GM19324 (cell line): ENCODE results near the gene CYBB.

Experiments
- ATAC-seq: cut with Tn5 transposase; IDR thresholded peaks from one replicate; pipeline ENCODE4 v1.9.1; 2021; ENCODE audit warnings: mild to moderate bottlenecking, moderate library complexity; ENCODE audit not compliant: unreplicated experiment, low FRiP score

Gene CYBB

DNA sequence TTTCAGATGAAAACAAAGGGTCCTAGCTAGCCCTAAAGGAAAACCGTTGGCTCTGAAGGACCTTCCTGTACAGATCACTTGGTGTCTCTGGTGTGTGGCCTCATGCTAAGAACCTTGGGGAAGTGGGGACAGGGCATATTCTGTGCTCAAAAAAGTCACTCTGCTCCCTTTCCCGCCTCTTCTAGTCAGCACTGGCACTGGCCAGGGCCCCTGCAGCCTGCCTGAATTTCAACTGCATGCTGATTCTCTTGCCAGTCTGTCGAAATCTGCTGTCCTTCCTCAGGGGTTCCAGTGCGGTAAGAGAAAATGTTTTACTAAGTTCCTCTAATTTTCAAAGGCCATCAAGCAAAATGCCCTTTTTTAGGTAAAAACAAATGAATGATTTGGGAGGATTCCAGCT, 3.4 kb downstream of the CYBB start:
- ATAC-seq, result no peak

DNA sequence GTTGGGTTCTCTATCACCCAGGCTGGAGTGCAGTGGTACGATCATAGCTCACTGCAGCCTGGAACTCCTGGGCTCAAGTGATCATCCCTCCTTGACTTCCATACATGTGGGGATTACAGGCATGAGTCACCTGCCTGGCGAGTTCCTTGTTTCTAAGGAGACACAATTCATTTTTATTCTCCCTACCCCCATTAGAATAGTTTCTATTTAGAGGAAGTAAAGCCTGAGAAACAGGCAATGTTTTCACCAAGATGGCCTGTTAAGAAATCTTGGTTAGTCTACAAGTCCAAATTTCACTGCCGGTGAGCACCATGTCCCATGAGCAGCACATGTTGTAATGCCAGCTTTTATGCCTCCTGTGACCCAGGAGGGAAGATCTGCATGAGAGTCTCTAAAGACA, 5.7 kb downstream of the CYBB start:
- ATAC-seq, result no peak

DNA sequence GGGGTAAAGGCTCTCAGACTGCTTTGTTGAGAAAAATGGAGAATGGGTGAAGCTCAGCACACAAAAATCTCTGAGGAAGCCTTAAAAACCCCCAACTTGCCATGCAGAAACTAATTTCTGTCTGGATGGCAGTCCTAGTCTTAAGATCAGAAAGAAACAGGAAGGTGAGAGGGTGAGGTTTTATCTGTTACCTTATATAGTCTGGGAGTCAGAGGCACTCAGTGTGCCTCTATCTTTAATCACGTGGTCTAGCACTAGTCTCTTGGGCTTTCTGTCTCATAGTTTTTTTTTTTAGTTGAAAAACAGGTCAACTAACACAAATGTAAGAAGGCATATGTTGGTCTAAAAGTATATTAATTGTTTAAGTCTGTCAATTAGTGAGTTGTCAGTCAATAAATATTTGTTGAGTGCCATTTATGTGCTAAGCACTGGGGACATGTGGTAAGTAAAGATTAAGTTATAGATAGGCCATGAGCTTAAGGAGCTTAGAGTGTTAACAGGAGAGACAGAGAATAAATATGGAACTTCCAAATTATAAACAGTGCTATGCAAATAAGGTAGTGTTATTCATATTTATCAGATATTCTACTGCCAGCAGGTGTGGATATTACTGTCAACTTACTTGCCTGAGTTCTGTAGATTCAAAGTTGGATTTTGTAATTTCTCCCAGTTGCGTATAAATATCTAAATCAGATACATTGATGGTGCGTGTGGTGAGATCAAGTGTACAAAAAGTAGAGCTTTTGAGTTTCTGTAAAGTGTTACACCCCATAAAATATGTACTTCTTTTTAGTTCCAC, 7.0 kb downstream of the CYBB start:
- ATAC-seq, result peak; percentile 66

DNA sequence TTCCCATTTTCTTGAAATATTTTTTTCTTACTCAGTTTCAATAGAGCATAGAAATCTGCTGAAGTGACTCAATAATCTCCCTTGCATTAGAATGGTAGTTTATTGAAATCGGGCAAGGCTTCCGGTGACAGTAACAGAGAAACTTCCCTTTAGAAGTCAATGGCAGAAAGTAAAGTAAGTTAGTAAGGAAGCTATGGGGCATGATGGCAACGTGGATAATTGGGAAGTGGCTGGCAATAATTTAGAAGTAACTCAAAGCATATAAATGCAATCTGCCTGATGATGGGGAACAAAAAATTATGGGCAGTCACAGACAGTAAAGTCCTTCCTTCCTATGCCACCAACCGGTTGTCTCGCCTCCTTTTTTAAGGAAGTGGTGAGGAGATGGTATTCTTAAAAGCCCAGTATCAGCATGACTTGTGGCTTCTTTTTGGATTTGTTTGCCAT, 7.6 kb downstream of the CYBB start:
- ATAC-seq, result peak; percentile 58

DNA sequence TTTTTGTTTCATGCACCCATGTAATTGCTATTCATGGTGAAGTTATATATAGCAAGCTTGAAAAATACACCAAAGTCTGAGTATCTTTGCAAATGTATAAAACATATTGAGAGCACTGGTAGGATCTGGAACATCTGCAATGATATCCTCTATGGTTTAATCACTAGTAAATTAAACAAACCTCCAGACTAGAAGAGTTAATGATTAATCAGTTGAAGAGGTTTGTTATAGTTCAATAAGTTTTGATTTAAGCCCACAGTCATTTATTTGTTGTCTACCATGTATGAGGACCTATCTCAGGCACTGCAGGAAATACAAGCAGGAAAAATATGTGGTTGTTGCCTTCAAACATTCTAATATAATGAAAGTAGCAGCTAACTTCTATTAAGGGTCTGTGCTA, 16.5 kb downstream of the CYBB start:
- no peak for ATAC-seq

DNA sequence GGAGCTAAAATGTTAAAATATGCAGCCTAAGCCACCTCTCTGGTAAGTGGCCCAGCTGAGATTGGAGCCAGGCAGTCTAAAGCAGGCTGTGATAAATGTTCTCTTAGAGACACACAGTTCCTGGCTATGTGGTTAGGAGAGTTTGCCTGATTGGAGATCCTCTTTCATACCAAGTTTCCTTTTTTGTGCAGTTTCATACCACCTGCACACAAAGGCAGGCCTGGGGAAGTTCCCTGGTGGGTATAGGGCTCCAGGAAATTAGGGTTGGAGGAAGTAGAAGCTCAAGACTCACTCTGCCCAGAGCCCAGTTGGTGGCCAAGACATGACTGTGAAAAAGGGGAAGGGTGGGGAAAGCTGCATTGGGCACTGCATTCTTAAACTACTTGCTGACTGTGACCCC, 16.9 kb downstream of the CYBB start:
- peak; percentile 60 for ATAC-seq

DNA sequence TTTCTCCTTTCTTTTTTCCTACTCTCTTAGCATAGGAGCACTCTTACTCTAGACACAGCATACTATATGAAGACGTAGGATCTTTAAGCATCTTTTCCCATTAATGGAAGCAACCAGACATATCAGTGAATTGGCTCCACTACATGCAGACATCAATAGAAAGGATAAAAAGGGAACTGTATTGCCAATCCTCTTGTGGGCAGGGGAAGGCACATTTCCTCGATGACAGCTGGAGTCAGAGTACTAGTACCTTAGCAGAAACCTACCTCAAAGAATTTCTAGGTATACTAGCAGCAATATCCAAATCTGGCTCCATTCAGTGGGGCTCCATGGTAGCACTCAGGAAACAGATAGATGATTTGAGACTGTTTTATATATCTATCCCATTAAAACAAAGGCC, 20.1 kb downstream of the CYBB start:
- ATAC-seq, result no peak

DNA sequence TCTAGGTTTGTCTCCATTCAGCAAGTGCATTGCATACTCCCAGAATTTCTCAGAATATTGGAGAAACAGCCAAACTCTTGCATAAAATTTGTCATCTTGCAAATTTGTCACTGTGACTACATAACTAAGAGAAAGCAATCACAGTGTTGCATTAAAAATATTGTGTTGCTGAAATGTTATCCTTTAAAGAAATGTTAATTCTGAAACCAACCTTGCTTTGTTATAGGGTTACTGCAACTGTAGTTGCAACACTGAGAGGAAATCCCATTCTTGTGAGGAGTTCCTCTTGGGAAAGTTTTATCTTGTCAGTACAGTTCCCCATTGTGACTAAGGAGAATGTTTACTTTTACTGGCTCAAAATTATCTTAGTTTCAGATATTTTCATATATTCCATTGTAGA, 20.9 kb downstream of the CYBB start:
- ATAC-seq, result no peak

DNA sequence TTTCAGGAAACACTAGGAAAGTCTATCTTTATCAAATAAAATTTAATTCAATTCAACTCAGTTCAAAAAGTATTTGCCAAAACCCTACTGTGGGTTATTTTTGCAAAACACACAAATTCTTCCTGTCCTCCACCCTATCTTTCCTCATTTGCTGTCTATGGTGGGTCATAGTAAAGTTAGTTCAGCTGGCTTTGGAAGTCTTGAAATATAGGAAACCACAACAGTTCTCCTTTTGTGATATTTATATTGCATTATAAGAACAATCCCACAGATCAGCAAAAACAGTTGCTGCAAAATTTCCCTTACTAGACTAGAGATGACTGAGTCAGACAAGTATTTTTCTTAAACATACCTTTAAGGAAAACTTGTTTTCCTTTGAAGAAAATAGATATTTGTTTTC, 22.2 kb downstream of the CYBB start:
- ATAC-seq, result no peak

DNA sequence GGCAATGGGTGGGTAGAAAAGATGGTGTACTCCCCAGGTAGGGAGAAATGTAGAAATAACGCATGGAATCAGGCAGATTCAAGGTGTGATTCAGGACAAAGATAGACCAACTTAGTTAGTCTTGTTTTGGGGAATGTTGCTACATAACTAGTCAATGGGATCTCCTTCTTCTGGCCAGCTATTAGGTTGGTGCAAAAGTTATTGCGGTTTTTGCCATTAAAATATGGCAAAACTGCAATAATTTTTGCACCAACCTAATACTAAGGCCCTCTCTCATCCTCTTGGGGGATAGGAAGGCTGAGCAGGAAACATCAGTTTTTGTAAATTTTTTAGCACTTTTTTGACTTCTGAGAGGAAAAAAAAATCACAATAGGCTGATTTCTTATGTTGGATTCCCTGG, 23.2 kb downstream of the CYBB start:
- ATAC-seq, result no peak

DNA sequence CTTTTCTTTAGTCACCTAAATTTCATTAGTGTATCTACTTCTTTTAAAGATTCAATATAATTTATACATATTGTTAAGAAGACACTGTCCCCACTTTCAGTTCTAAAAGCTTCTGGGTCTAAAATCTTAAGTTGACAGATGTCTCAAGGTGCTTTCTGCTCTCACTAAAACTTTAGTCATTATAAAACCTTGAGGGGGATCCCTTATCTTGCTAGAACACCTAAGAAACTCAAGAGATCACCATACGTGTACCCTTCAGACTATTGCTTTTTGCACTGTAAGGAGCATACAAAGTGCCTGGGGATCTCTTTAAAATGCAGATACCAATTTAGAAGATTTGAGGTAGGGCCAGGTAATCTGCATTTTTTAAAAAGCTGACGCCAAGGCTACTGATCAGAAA, 30.1 kb downstream of the CYBB start:
- no peak for ATAC-seq

DNA sequence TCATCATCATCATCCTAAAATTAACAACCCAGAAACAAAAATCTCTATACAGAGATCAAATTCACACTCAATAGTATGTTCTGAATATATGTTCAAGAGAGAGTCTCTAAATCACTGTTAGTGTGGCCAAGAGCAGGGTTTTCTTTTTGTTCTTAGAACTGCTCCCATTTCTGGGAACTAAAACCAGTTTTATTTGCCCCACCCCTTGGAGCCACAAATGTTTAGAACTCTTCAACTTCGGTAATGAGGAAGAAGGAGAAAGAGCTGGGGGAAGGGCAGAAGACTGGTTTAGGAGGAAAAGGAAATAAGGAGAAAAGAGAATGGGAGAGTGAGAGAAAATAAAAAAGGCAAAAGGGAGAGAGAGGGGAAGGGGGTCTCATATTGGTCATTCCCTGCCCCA, 32.3 kb downstream of the CYBB start:
- no peak for ATAC-seq

DNA sequence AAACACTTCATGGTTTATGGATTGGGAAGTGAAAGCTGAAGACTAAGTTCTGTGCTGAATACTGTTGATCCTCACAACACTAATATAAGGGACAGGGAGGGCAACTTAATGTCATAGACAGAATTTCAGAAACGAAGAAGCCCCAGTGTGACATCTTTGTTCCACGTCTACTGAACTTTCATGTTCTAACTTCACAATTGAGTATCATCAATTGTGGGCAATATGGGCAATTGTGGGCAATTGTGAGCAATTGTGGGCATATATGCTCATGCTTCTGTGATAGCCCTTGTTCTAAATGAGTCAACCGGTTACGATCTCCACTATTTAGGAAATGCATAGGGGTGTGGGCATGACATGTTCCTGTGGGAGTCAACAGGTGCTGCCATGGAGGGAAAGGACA, 33.7 kb downstream of the CYBB start:
- ATAC-seq, result no peak

DNA sequence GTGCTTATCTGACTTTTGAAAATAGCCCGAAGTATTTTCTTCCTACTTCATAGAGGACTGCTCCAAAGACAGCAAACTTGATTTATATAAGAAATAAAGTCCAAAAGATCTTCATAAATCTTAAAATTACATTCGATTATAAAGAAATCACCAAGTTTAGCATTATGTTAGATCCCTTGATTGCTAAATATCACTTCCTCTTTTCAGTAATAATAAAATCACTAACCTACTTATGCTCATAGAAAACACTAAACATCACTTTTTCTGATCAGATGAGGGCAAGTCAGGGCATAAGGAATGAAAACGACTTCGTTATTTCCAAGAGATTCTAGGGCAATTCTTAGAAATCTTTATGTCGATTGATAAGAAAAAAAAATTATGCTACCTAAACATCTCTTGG, 35.5 kb downstream of the CYBB start:
- ATAC-seq, result no peak

DNA sequence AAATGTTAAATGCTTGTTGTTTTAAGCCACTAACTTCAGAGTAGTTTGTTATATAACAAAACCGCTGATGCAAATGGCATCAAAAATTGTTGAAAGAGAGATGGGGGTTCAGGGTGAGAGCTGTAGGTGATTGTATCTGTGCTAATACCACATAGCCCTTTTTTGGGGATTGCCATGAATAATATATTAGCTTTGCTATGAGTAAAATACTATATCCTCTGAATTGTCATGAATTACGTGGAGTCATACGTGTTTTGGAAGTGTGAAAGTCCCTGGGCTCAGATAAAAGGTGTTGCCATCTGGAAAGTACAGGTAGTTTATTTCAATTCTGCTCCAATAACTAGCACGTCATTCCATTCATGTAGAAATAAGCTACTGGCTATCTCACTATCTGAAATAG, 36.9 kb downstream of the CYBB start:
- ATAC-seq, result no peak

DNA sequence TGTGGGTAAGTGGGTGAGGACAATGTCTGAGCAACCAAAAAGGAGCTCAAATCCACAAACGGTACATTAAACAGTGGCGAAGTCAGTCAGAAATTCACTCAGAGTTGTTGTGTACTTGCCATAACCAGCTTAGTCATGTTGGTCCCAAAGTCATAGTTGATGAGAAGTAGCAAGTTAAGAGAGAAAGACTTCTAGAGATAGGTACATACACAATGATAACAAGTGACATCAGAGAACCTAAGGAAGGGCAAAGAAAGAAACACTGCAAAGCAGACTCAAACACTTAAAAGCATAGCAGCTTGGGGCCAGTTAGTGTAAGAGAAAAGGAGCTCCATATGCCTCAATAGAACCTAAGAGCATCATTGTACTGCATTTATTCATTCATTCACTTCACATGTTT, 37.3 kb downstream of the CYBB start:
- no peak for ATAC-seq

DNA sequence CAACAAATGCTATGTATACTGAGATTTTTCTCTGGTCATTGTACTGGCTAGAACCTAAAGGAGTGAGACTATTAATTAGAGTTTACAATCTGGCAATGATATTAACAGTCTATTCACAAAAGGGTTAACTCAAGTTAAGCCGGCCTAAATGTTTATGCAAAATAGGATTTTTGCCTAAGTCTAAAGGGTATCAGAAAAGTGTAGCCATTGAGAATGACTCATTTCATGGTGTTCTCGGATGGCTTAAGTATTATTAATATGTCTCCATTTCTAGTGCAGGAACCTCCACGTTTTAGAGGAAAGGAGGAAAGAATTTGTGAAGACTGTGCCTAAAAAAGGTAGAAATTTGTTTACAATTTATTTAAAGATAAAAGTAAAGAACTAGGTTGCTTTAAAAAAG, 37.7 kb downstream of the CYBB start:
- ATAC-seq, result no peak

DNA sequence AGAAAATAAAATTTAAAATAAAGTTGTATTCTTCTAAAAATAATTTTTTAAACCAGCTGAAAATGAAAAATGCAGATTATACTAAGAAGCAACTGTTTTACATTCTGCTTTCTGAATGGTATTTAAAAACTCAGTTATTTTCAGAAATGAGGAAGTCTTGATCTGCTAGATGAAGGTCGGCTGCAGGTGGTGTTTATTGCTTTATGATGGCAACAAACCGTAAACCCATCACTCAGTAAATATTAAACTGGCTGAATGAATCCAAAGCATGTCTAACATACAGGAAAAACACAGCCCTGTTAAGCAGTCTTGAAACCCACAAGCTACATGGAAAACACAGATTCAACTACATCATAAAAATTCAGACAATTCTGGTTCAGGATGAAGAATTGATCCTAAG, 38.2 kb downstream of the CYBB start:
- peak; percentile 47 for ATAC-seq

DNA sequence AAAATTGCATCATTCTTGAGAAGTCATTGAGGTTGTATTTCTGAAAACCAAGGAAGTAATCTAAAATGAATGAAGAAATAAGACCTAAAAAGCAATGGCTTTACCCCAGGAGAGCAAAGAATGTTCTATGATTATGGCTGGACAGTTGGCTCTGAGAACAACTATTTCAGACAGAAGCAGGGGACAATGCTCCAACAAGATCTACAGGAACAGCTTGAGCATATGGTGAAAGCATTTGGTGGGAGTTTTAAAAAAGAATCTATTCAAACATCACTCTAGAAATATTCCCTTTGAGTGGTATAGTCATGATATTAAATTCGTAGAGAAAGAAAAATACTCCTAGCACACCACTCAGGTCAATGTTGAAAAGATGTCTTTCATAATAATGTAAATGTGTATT, 40.8 kb downstream of the CYBB start:
- ATAC-seq, result no peak

DNA sequence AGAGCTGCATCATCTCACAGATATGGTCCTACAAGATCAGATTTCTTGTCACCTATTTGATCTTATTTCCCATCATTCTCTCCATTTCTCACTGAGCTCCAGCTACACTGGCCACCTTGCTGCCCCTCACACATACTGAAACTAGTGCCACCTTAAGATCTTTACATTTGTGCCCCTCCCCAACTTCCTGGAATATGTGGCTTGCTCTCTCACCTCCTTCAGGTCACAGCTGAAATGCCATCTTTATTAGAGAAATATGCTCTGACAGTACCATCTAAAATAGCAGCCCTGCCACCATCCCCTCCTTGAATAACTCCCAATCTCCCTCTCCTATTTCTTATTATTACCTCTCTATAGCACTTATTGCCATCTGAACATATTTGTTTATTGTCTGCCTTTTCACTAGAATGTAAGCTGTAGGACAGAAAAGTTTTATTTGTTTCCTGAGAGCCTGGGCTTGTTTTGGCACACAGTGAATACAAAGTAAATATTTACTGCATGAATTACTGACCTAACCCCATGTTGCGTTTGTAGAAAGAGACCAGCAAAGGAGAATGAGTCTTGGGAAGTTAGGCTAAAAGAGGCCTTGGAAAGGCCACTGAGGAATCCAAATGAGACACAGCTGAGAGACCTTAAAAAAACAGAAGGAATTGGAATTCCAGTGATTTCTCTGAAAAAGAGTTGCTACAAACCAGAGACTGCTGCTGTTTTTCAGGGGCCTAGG, 44.8 kb downstream of the CYBB start:
- no peak for ATAC-seq

DNA sequence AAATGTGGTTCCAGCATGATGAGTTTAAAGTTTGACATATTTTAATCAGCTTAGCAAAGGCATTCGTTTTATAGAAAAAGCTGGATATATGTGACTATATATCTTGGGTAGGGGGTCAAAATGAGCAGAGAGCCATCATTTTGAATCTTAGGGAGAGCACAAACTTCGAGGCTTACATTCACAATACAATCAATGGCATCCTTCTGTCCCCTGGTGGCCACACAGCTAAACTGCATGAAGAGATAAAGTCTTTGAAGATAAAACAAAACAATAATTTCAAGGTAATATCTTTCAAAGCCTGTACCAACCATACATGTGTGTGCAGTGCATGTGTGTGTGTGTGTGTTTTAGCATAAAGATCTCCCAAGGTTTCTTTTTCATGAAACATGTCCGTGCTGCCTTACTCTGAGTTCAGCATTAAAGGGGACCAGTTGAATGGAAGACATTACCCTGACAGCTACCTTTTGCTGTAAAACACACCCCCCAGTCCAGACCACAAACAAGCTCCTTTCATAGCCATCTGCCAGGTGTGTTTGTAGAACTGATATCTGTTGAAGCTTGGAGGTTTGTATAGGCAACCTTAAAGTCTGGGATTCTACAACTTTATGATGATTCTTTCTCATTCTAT, 45.5 kb downstream of the CYBB start:
- no peak for ATAC-seq

DNA sequence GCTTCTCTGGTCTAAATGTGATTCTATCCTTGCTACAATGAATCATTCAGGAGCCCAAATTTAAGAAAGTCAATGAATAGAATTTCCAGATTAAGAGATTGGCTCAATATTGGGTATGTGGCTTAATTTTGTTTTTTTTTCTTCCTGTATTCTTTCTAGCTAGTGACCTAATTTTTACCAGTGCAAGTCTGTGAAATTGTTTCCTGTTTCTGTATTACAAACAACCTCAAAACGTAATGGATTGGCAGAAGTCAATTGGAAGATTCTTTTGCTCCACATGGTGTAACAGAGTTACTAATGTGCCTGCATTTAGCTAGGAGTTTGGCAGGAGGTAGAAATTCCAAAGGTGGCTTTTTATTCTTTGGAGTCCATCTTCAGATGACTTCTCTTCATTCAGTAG, 49.9 kb downstream of the CYBB start:
- no peak for ATAC-seq
